A549 (cell line): ENCODE data around the gene EVC. TPM values are rescaled to one million over a fixed set of nuclear protein-coding genes. Genes with fewer than 3 reads are reported as not detected.

Experiments used
- ATAC-seq, 2 experiments: fragments of 200-7000 bp in 1 of 2; fragments of >200 bp in 1 of 2; cut with Nextera tagmentation in 1 of 2; cut with Tn5 transposase in 1 of 2; 3 replicates each; pipeline versions ENCODE4 v1.8.0 to v1.9.1; 2018 to 2020; ENCODE audit warnings: mild to moderate bottlenecking in 1 of 2, moderate library complexity in 1 of 2
- CTCF ChIA-PET: fragments of 300-600 bp; sonication (Branson Sonifier 250); formaldehyde crosslinking; extraction: SDS; loops from one replicate; lab custom pipeline; 2021; ENCODE audit warnings: antibody characterized with exemption, inconsistent platforms; lab: Yijun Ruan, JAX
- POLR2A ChIA-PET: fragments of 350-600 bp; formaldehyde crosslinking; extraction: SDS; loops from one replicate; lab custom pipeline; 2021; ENCODE audit warnings: antibody characterized with exemption, inconsistent platforms; lab: Yijun Ruan, JAX
- DNase-seq, 2 experiments: peaks; one replicate each; pipeline versions ENCODE4 v3.0.0 to v3.0.0-alpha.2; 2011 to 2016; ENCODE audit warnings: low read depth in 1 of 2, low spot score in 1 of 2
- FAIRE-seq: peaks from 2 replicates; lab custom pipeline; 2011; peaks lifted over from hg19 to GRCh38; lab: Jason Lieb, UNC
- H3K27ac ChIP-seq, 2 experiments: fragments of >200 bp; sonication (Bioruptor Twin); formaldehyde crosslinking; 3 replicates each; pipeline ENCODE4 v1.5.1; 2016 to 2017
- H3K4me1 ChIP-seq: fragments of >200 bp; sonication (Bioruptor Twin); formaldehyde crosslinking; 3 replicates; pipeline ENCODE4 v1.6.1; 2016
- H3K4me2 ChIP-seq: fragments of >200 bp; sonication (Bioruptor Twin); formaldehyde crosslinking; 3 replicates; pipeline ENCODE4 v1.6.1; 2016
- H3K4me3 ChIP-seq: fragments of >200 bp; sonication (Bioruptor Twin); formaldehyde crosslinking; 3 replicates; pipeline ENCODE4 v1.5.1; 2016
- H3K9me3 ChIP-seq: fragments of >200 bp; sonication (Bioruptor Twin); formaldehyde crosslinking; 3 replicates; pipeline ENCODE4 v1.6.1; 2016
- BHLHE40 ChIP-seq: IDR thresholded peaks from 2 replicates; pipeline ENCODE4 v1.6.1; 2012; ENCODE audit warnings: low read depth, low read length, inconsistent platforms
- CBX2 ChIP-seq: fragments of 200-600 bp; sonication (generic); IDR thresholded peaks from 2 replicates; pipeline ENCODE4 v1.6.1; 2016; ENCODE audit warnings: low read depth, mild to moderate bottlenecking, borderline replicate concordance
- CHD4 ChIP-seq: fragments of 200-600 bp; sonication (generic); IDR thresholded peaks from 2 replicates; pipeline ENCODE4 v1.6.1; 2016; ENCODE audit warnings: antibody characterized with exemption, mild to moderate bottlenecking, borderline replicate concordance
- FOXS1 ChIP-seq: fragments of 250-450 bp; sonication (Bioruptor Pico); IDR thresholded peaks from 2 replicates; pipeline ENCODE4 v1.5.0; 2020; ENCODE audit warnings: mild to moderate bottlenecking, moderate library complexity
- GATA3 ChIP-seq: IDR thresholded peaks from 2 replicates; pipeline ENCODE4 v1.6.1; 2012; ENCODE audit warnings: borderline replicate concordance
- HDAC2 ChIP-seq: fragments of 200-600 bp; sonication (generic); IDR thresholded peaks from 2 replicates; pipeline ENCODE4 v1.6.1; 2016
- HEYL ChIP-seq: fragments of 250-450 bp; sonication (Bioruptor Pico); IDR thresholded peaks from 2 replicates; pipeline ENCODE4 v1.8.0; 2021; ENCODE audit warnings: mild to moderate bottlenecking, moderate library complexity
- HOXB13 ChIP-seq: fragments of 250-450 bp; sonication (Bioruptor Pico); IDR thresholded peaks from 2 replicates; pipeline ENCODE4 v1.5.0; 2020; ENCODE audit warnings: low read depth, mild to moderate bottlenecking, moderate library complexity
- JUN ChIP-seq, 2 experiments: fragments of >200 bp; sonication (Bioruptor Twin); formaldehyde crosslinking; IDR thresholded peaks; 2 replicates in 1 of 2; 3 replicates in 1 of 2; pipeline ENCODE4 v1.6.1; 2016 to 2017
- JUNB ChIP-seq: fragments of >200 bp; sonication (Bioruptor Twin); formaldehyde crosslinking; IDR thresholded peaks from 2 replicates; pipeline ENCODE4 v1.6.1; 2016
- KDM5A ChIP-seq: fragments of 200-600 bp; sonication (generic); IDR thresholded peaks from 2 replicates; pipeline ENCODE4 v1.6.1; 2016; ENCODE audit warnings: antibody characterized with exemption, mild to moderate bottlenecking
- MAFK ChIP-seq: fragments of 450-650 bp; IDR thresholded peaks from 2 replicates; pipeline ENCODE4 v1.6.1; 2014; ENCODE audit not compliant: partially characterized antibody
- MYC ChIP-seq: IDR thresholded peaks from 2 replicates; pipeline ENCODE4 v1.6.1; 2012; ENCODE audit warnings: mild to moderate bottlenecking, inconsistent platforms, low read length, improper control_type of control experiment, borderline replicate concordance
- POLR2A ChIP-seq: IDR thresholded peaks from 2 replicates; pipeline ENCODE4 v1.6.1; 2012; ENCODE audit warnings: mild to moderate bottlenecking, low read length
- RFX5 ChIP-seq: fragments of 450-650 bp; IDR thresholded peaks from 2 replicates; pipeline ENCODE4 v1.7.1; 2014; ENCODE audit warnings: antibody characterized with exemption, mild to moderate bottlenecking, moderate library complexity
- RNF2 ChIP-seq: fragments of 200-600 bp; sonication (generic); IDR thresholded peaks from 2 replicates; pipeline ENCODE4 v1.6.1; 2016; ENCODE audit warnings: low read depth, mild to moderate bottlenecking, antibody characterized with exemption, moderate library complexity, borderline replicate concordance
- SREBF2 ChIP-seq: fragments of 450-650 bp; IDR thresholded peaks from 2 replicates; pipeline ENCODE4 v1.6.1; 2014; ENCODE audit warnings: mild to moderate bottlenecking, moderate library complexity
- TFCP2L1 ChIP-seq: fragments of 250-450 bp; sonication (Bioruptor Pico); IDR thresholded peaks from 2 replicates; pipeline ENCODE4 v1.5.0; 2021; ENCODE audit warnings: mild to moderate bottlenecking
- ZFP36 ChIP-seq: fragments of 450-650 bp; IDR thresholded peaks from 2 replicates; pipeline ENCODE4 v1.6.1; 2014; ENCODE audit warnings: borderline replicate concordance; ENCODE audit not compliant: partially characterized antibody
- WGBS: methylation state at CpG from one replicate; pipeline ENCODE4 v1.1.6; 2017; ENCODE audit errors: missing lambda C conversion rate; 5-methylcytosine and 5-hydroxymethylcytosine counted together
- polyA plus RNA-seq, 4 experiments: library from polyadenylated mRNA; depleted of rRNA in 3 of 4; stranded (reverse); fragments of >200 nt; fragmentation: RNase III in 1 of 4; extraction: RNeasy Plus Mini Kit Qiagen cat#74134 plus additional on column Dnase treatment in 1 of 4; gene quantifications; 2 replicates in 3 of 4; 3 replicates in 1 of 4; pipeline ENCODE4 v1.2.3, GENCODE V29; 2011 to 2017
- TF ChIP-seq, protein P1 (sequence below): fragments of 250-450 bp; sonication (Bioruptor Pico); IDR thresholded peaks from 2 replicates; pipeline ENCODE4 v1.5.0; 2020; ENCODE audit warnings: low read depth, mild to moderate bottlenecking, moderate library complexity
- TF ChIP-seq, protein P2 (sequence below): fragments of 450-650 bp; IDR thresholded peaks from 2 replicates; pipeline ENCODE4 v1.6.1; 2014; ENCODE audit warnings: antibody characterized with exemption
- TF ChIP-seq, protein P3 (sequence below): fragments of >200 bp; sonication (Bioruptor Twin); formaldehyde crosslinking; IDR thresholded peaks from 3 replicates; pipeline ENCODE4 v1.6.1; 2016

Gene EVC
- polyA plus RNA-seq, 2 of the 4 experiments (the other 2 are of a cell fraction) = 3.0 to 5.5 TPM

DNA sequence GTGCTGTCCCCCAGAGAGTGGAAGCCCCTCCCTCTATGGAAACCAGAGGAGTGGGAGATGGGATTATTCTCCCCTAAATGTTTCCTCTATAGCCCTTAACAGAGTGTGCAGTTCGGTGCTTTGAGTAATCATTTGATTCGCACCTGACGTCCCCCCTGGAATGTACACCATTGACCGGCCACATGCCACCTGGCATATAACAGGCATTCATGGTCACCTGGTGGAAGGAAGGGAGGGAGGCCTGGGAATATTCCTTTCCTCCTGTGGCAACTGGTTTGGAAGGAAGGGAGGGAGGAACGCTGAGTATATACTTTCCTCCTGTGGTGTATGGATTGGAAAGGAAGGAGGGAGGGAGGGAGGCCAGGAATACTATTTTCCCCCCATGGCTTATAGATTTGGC lies 104.6 kb downstream of the EVC start:
- WGBS = 93% methylated on average over 5 of the region's 5 CpGs
- no peak overlapping the region for H3K4me3 ChIP-seq
- CTCF ChIA-PET = no interaction called here
- TF ChIP-seq GATA3 (no peak), FOXS1 (CRISPR knock-in tag) (no peak), HDAC2 (no peak), POLR2A (no peak), TFCP2L1 (CRISPR knock-in tag) (no peak), HOXB13 (CRISPR knock-in tag) (no peak), JUNB (no peak), CHD4 (no peak), ZFP36 (no peak)
- TF ChIP-seq, protein P1, sequence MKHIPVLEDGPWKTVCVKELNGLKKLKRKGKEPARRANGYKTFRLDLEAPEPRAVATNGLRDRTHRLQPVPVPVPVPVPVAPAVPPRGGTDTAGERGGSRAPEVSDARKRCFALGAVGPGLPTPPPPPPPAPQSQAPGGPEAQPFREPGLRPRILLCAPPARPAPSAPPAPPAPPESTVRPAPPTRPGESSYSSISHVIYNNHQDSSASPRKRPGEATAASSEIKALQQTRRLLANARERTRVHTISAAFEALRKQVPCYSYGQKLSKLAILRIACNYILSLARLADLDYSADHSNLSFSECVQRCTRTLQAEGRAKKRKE (CRISPR knock-in tag) = no peak
- TF ChIP-seq, protein P2, sequence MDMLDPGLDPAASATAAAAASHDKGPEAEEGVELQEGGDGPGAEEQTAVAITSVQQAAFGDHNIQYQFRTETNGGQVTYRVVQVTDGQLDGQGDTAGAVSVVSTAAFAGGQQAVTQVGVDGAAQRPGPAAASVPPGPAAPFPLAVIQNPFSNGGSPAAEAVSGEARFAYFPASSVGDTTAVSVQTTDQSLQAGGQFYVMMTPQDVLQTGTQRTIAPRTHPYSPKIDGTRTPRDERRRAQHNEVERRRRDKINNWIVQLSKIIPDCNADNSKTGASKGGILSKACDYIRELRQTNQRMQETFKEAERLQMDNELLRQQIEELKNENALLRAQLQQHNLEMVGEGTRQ = no peak
- TF ChIP-seq, protein P3, sequence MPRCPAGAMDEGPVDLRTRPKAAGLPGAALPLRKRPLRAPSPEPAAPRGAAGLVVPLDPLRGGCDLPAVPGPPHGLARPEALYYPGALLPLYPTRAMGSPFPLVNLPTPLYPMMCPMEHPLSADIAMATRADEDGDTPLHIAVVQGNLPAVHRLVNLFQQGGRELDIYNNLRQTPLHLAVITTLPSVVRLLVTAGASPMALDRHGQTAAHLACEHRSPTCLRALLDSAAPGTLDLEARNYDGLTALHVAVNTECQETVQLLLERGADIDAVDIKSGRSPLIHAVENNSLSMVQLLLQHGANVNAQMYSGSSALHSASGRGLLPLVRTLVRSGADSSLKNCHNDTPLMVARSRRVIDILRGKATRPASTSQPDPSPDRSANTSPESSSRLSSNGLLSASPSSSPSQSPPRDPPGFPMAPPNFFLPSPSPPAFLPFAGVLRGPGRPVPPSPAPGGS = no peak
- POLR2A ChIA-PET = no interaction called here
- no peak for DNase-seq
- no peaks in the 10 kb centered on the region for H3K4me1 ChIP-seq
- H3K9me3 ChIP-seq = peaks cover 5% of the 10 kb centered on the region; the same call in 1 of the 3 replicates
- no peak for ATAC-seq
- H3K4me2 ChIP-seq = no peak overlapping the region
- H3K27ac ChIP-seq = no peak overlapping the region
- FAIRE-seq = no peak

DNA sequence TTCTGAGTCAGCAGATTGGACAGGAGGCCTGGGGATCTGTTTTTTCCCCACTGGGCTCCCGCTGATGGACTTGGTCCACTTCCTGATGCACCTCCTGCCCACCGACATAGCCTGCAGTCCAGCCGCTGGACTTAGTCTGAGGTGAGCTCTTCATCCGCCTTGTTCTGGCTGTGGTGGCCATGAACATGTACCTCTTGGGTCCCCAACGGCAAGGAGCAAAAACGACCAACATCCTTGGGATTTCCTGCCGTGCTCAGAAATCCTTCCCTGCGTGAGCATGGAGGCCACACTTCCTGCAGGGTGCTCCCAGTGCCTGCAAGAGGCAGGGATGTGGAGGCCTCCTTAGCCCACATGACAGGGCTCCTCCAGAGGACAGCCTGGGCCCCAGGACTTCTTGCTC lies 105.1 kb downstream of the EVC start:
- no peaks in the 10 kb centered on the region for H3K4me1 ChIP-seq
- H3K9me3 ChIP-seq = peaks cover 3% of the 10 kb centered on the region; the same call in 1 of the 3 replicates
- WGBS = 96% methylated on average over 8 of the region's 8 CpGs
- no peak overlapping the region for H3K4me2 ChIP-seq
- ATAC-seq = no peak
- ChIA-PET CTCF (no interaction called here), POLR2A (no interaction called here)
- no peak overlapping the region for H3K4me3 ChIP-seq
- no peak for DNase-seq
- H3K27ac ChIP-seq = no peak overlapping the region
- TF ChIP-seq MAFK (peak; percentile 3), SREBF2 (no peak)
- no peak for FAIRE-seq

DNA sequence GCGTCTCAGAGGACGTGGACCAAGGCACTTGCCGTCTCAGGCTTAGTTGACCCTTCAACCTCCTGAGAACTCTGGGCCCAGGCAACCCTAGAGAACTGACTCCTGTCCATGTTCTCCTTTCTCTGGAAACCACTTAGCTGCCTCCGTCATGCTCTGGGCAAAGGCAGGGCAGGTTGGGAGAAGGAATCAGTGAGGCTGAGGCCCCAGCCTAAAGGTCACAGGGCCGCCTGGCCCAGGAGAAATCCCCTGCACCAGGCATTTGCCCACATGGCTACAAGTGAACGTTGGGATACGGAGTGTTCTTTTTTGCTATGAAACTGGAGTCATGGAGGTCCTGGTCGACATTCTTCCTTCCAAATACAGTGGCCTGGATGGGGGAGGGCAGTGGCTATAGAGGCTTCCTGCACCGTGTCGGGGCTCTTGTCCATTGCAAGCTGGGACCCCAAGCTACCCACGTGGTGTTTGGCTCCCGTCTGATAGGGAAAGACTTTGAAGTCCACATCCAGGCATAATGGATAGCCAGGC lies 105.9 kb downstream of the EVC start:
- ChIA-PET POLR2A (no interaction called here), CTCF (no interaction called here)
- ATAC-seq (no peak), FAIRE-seq (no peak), DNase-seq (no peak)
- no peak for TF ChIP-seq MYC
- TF ChIP-seq JUN (IDR thresholded peaks at IDR 0.05) = no peak
- TF ChIP-seq HEYL (CRISPR knock-in tag) = no peak
- no peak for TF ChIP-seq ZFP36
- TF ChIP-seq BHLHE40 = no peak
- no peak for TF ChIP-seq RNF2
- TF ChIP-seq KDM5A = no peak
- no peak for TF ChIP-seq RFX5
- no peak for TF ChIP-seq CBX2
- TF ChIP-seq HOXB13 (CRISPR knock-in tag) = no peak
- Histone ChIP-seq H3K4me3 (no peak overlapping the region), H3K4me2 (no peak overlapping the region), H3K4me1 (no peaks in the 10 kb centered on the region), H3K9me3 (no peaks in the 10 kb centered on the region), H3K27ac (no peak overlapping the region)
- 88% methylated on average over 12 of the region's 12 CpGs for WGBS
